ENCODE results near the gene KDM2A. TPM values are rescaled to one million over a fixed set of nuclear protein-coding genes. Genes with fewer than 3 reads are reported as not detected.

KDM2A gene
- total RNA-seq, 2 donors from 2014 or later = 50.3 to 97.6 TPM

DNA sequence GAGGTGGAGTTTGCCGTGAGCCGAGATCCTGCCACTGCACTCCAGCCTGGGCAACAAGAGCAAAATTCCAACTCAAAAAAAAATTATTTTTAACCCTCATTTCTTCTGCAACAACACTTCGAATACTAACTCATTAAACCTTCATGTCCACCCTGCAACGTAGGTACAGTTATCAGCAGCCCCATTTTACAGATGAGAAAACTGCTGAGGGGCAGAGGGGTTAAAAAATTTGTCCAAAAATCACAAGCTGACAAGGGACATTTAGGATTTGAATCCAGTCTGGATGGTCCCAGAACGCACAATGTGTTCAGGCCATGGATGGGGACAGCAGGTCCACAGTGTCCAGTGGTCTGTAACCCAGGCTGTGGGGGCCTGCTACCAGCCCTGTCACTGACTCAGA lies 33.4 kb upstream of the KDM2A start:
- WGBS = 96% methylated on average over 5 of the region's 5 CpGs
- Histone ChIP-seq H3K9me3 (no peaks in the 10 kb centered on the region), H3K36me3 (no peaks in the 10 kb centered on the region), H3K4me1 (replicated peaks) (no peaks in the 10 kb centered on the region), H3K4me3 (no peak overlapping the region), H3K27me3 (replicated peaks; ENCODE audit: insufficient read depth) (no peaks in the 10 kb centered on the region), H3K27ac (no peak overlapping the region)
- no peak for DNase-seq (ENCODE audit: low spot score)
- intact Hi-C loops (cut with DNase I) = loop anchor here (10.0 kb wide), 1 partner anchor 79 kb away; no protein-coding TSS in a partner anchor
- TF ChIP-seq, protein P1, sequence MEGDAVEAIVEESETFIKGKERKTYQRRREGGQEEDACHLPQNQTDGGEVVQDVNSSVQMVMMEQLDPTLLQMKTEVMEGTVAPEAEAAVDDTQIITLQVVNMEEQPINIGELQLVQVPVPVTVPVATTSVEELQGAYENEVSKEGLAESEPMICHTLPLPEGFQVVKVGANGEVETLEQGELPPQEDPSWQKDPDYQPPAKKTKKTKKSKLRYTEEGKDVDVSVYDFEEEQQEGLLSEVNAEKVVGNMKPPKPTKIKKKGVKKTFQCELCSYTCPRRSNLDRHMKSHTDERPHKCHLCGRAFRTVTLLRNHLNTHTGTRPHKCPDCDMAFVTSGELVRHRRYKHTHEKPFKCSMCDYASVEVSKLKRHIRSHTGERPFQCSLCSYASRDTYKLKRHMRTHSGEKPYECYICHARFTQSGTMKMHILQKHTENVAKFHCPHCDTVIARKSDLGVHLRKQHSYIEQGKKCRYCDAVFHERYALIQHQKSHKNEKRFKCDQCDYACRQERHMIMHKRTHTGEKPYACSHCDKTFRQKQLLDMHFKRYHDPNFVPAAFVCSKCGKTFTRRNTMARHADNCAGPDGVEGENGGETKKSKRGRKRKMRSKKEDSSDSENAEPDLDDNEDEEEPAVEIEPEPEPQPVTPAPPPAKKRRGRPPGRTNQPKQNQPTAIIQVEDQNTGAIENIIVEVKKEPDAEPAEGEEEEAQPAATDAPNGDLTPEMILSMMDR (IDR thresholded peaks at IDR 0.05) = no peak
- TF ChIP-seq POLR2AphosphoS5 (IDR thresholded peaks at IDR 0.05) (no peak), POLR2A (IDR thresholded peaks at IDR 0.05) (no peak)

DNA sequence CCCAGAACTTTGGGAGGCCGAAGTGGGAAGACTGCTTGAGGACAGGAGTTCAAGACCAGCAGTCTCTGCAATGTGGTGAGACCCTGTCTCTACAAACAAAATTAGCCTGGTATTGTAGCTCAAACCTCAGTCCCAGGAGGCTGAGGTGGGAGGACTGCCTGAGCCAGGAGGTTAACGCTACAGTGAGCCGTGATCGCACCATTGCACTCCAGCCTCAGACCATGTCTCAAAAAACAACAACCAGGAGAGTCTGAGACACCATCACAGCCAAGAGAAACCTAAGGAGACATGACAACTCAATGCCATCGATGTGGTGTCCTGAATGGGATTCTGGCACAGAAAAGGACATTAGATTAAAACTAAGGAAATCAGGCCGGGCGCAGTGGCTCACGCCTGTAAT lies 28.3 kb upstream of the KDM2A start:
- 89% methylated on average over 8 of the region's 8 CpGs for WGBS
- H3K27ac ChIP-seq = no peak overlapping the region
- no peak overlapping the region for H3K4me3 ChIP-seq
- intact Hi-C loops (cut with DNase I) = no loop called here
- TF ChIP-seq POLR2A (IDR thresholded peaks at IDR 0.05) (no peak), POLR2AphosphoS5 (IDR thresholded peaks at IDR 0.05) (no peak)
- TF ChIP-seq, protein P1 (IDR thresholded peaks at IDR 0.05) = no peak
- no peaks in the 10 kb centered on the region for H3K9me3 ChIP-seq
- no peaks in the 10 kb centered on the region for H3K27me3 ChIP-seq (replicated peaks; ENCODE audit: insufficient read depth)
- no peaks in the 10 kb centered on the region for H3K36me3 ChIP-seq
- no peak for DNase-seq (ENCODE audit: low spot score)
- H3K4me1 ChIP-seq (replicated peaks) = no peaks in the 10 kb centered on the region

DNA sequence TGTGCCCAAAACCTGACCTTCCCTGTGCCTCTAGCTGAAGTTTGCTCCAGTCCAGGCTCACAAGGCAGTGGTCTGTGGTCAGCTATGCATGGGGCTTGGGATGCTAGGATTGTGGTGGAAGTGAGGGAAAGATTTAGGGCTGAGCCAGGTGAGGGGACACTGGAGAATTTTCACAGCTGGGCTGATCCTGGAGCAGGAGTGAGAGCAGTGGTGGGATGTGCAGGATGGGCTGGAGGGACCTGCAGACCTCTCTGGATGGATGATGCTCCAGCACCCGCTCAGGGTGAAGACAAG lies 23.9 kb upstream of the KDM2A start:
- Histone ChIP-seq H3K9me3 (no peaks in the 10 kb centered on the region), H3K4me1 (replicated peaks) (no peaks in the 10 kb centered on the region)
- intact Hi-C loops (cut with DNase I) = no loop called here

DNA sequence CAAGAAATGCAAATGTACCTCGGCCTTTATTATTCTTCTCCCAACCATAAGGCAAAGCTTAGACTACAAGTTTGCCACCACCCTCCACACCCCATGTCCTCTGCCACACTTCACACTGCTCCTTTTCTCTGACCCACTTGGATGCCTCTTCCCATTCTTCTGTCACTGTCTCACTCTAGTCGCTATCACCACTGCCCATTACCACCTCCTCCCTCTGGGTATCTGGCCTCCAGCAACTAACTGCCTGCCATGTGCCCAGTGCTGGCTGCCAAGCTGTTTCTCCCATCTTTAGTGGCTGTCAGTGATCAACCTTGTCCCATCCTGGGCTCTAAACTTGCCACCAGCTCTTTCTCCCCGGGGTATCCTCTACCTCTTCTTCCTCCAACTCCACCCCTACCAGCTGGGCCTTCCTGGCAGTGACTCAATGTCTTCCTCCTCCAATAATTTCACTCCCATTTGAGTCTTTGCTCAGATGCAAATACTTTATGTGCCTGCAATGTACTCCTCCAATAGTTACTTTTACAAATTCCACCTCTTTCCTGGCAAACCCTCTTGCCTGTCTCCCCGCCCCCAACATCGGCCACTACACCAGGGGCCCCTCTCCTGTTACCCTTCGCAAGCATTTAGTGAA lies 20.1 kb upstream of the KDM2A start:
- Histone ChIP-seq H3K27ac (no peak overlapping the region), H3K36me3 (no peaks in the 10 kb centered on the region), H3K27me3 (replicated peaks; ENCODE audit: insufficient read depth) (no peaks in the 10 kb centered on the region), H3K9me3 (no peaks in the 10 kb centered on the region), H3K4me3 (no peak overlapping the region), H3K4me1 (replicated peaks) (no peaks in the 10 kb centered on the region)
- DNase-seq (ENCODE audit: low spot score) = no peak
- TF ChIP-seq POLR2AphosphoS5 (IDR thresholded peaks at IDR 0.05) = no peak
- WGBS = 68% methylated on average over 6 of the region's 6 CpGs
- intact Hi-C loops (cut with DNase I) = no loop called here

More for the DNA sequence above, 23.9 kb upstream of the KDM2A start:
- Histone ChIP-seq H3K27me3 (replicated peaks; ENCODE audit: insufficient read depth) (no peaks in the 10 kb centered on the region), H3K36me3 (no peaks in the 10 kb centered on the region), H3K27ac (no peak overlapping the region), H3K4me3 (no peak overlapping the region)
- TF ChIP-seq, protein P1 (IDR thresholded peaks at IDR 0.05) = no peak
- TF ChIP-seq POLR2A (IDR thresholded peaks at IDR 0.05) = no peak
- WGBS = 100% methylated on average over 1 of the region's 1 CpG
- no peak for DNase-seq (ENCODE audit: low spot score)

DNA sequence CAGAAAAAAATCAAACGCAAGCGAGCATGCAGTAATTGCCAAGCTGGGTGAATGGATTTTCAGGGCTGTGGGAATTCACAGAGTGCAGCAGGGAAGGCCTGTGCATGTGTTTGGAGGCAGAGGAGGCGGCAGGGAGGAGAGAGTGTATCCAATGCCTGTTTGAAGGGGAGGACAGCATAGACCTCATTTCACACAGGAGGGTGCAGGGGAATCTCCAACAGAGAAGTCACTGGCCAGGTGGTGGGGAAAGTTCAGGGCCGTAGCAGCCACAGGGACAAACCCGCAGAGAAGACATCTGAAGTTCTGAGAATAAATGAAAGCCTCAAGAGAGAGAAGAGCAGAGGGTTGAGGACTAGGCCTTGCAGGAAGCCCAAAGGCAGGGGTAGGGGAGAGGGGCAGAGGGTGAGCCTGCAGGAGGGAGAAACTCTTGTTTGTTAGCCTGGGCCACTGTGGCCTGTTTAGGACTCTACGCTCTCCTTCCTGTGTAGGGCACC lies 19.2 kb upstream of the KDM2A start:
- H3K4me1 ChIP-seq (replicated peaks) = no peaks in the 10 kb centered on the region
- H3K27ac ChIP-seq = no peak overlapping the region
- no peaks in the 10 kb centered on the region for H3K36me3 ChIP-seq
- WGBS = 95% methylated on average over 6 of the region's 6 CpGs
- H3K9me3 ChIP-seq = no peaks in the 10 kb centered on the region
- H3K27me3 ChIP-seq (replicated peaks; ENCODE audit: insufficient read depth) = no peaks in the 10 kb centered on the region
- H3K4me3 ChIP-seq = no peak overlapping the region
- TF ChIP-seq POLR2AphosphoS5 (IDR thresholded peaks at IDR 0.05) (no peak), POLR2A (IDR thresholded peaks at IDR 0.05) (no peak)
- TF ChIP-seq, protein P1 (IDR thresholded peaks at IDR 0.05) = no peak
- intact Hi-C loops (cut with DNase I) = no loop called here
- DNase-seq (ENCODE audit: low spot score) = no peak

All from prostate gland (tissue), 2 donors.